SU-DHL-6 (cell line): Measurements from ENCODE around the gene GABRA4.

Source experiments
- H2AFZ ChIP-seq: fragments of 200-600 bp; sonication (generic); 2 replicates; pipeline ENCODE4 v1.6.1; 2014; ENCODE audit warnings: low read depth, mild to moderate bottlenecking, moderate library complexity, mixed read lengths, antibody characterized with exemption, low read length; ENCODE audit not compliant: severe bottlenecking
- H3F3A ChIP-seq: fragments of 200-600 bp; shearing (Covaris generic); 2 replicates; pipeline ENCODE4 v1.6.0; 2016; ENCODE audit warnings: antibody characterized with exemption, mild to moderate bottlenecking; ENCODE audit not compliant: insufficient read depth
- H3K27ac ChIP-seq: fragments of 200-600 bp; sonication (generic); 2 replicates; pipeline ENCODE4 v1.5.1; 2016; ENCODE audit warnings: low read depth, mild to moderate bottlenecking, low read length, moderate library complexity, mixed read lengths
- H3K27me3 ChIP-seq: fragments of 200-600 bp; sonication (generic), shearing (Covaris generic); 2 replicates; pipeline ENCODE4 v1.6.0; 2014; ENCODE audit warnings: mild to moderate bottlenecking, low read length
- H3K36me3 ChIP-seq: fragments of 200-600 bp; sonication (generic); 2 replicates; pipeline ENCODE4 v1.6.1; 2014; ENCODE audit warnings: mild to moderate bottlenecking, low read length, mixed read lengths
- H3K4me2 ChIP-seq: fragments of 300-600, 200-600 bp; shearing (Covaris generic), sonication (generic); 2 replicates; pipeline ENCODE4 v1.6.0; 2014; ENCODE audit warnings: low read length, low read depth, mild to moderate bottlenecking; ENCODE audit not compliant: poor library complexity, severe bottlenecking
- H3K4me3 ChIP-seq: fragments of 200-600 bp; sonication (generic); 2 replicates; pipeline ENCODE4 v1.5.1; 2014; ENCODE audit warnings: antibody characterized with exemption, low read length, mild to moderate bottlenecking, mixed read lengths; ENCODE audit not compliant: insufficient read depth, poor library complexity, severe bottlenecking
- H3K79me2 ChIP-seq: fragments of 200-600 bp; sonication (generic); 2 replicates; pipeline ENCODE4 v1.6.1; 2014; ENCODE audit warnings: mild to moderate bottlenecking, low read length, moderate library complexity; ENCODE audit not compliant: insufficient read depth
- H3K9ac ChIP-seq: fragments of 200-600 bp; sonication (generic); 2 replicates; pipeline ENCODE4 v1.7.0; 2014; ENCODE audit warnings: mild to moderate bottlenecking, low read length
- H3K9me2 ChIP-seq: fragments of 200-600 bp; sonication (generic); replicated peaks from 2 replicates; pipeline ENCODE4 v1.6.1; 2014; ENCODE audit warnings: low read length; ENCODE audit not compliant: insufficient read depth
- H3K9me3 ChIP-seq: fragments of 200-600 bp; sonication (generic); 2 replicates; pipeline ENCODE4 v1.6.1; 2014; ENCODE audit warnings: low read length, mixed read lengths; ENCODE audit not compliant: insufficient read depth
- H4K20me1 ChIP-seq: fragments of 200-600 bp; sonication (generic); 2 replicates; pipeline ENCODE4 v1.6.1; 2014; ENCODE audit warnings: low read depth, mild to moderate bottlenecking, antibody characterized with exemption, low read length, moderate library complexity, mixed read lengths
- EZH2phosphoT487 ChIP-seq: fragments of 200-600 bp; sonication (generic), shearing (Covaris generic); conservative IDR thresholded peaks from 2 replicates; pipeline ENCODE4 v1.6.1; 2018; ENCODE audit warnings: mild to moderate bottlenecking, antibody characterized with exemption, low read length, moderate library complexity, mixed read lengths
- TF ChIP-seq, protein P1 (sequence below): fragments of 200-600 bp; sonication (generic); IDR thresholded peaks from one replicate; pipeline ENCODE4 v1.5.1; 2017; ENCODE audit warnings: antibody characterized with exemption, mild to moderate bottlenecking, low read length, moderate library complexity; ENCODE audit not compliant: insufficient read depth, poor library complexity, severe bottlenecking

The GABRA4 gene

DNA sequence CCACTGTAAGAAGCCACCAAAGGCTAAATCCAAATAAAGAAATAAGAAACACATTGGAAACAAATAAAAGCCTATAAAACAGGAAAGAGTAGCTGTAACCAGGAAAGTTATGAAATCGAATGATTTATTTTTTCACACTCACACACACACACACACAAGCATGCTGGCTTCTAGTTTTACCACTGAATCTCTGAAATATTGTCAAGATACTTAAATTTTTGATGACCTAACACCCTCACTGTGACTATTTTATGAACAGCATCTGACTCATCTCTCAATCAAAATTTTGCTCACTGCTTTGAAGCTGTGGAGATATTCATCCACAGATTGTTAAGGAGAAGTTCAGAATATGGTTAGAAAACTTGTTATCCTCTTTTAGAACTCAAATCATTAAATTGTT lies 24.1 kb upstream of the GABRA4 start:
- H3K36me3 ChIP-seq, result no peaks in the 10 kb centered on the region
- H3K79me2 ChIP-seq, result no peaks in the 10 kb centered on the region
- H3K27ac ChIP-seq, result no peak overlapping the region
- no peak overlapping the region for H3K4me2 ChIP-seq
- no peaks in the 10 kb centered on the region for H4K20me1 ChIP-seq
- H2AFZ ChIP-seq, result no peak overlapping the region
- H3K27me3 ChIP-seq, result no peaks in the 10 kb centered on the region
- no peak overlapping the region for H3K4me3 ChIP-seq
- no peaks in the 10 kb centered on the region for H3K9me2 ChIP-seq
- no peaks in the 10 kb centered on the region for H3K9me3 ChIP-seq
- H3F3A ChIP-seq, result no peaks in the 10 kb centered on the region
- TF ChIP-seq, protein P1, sequence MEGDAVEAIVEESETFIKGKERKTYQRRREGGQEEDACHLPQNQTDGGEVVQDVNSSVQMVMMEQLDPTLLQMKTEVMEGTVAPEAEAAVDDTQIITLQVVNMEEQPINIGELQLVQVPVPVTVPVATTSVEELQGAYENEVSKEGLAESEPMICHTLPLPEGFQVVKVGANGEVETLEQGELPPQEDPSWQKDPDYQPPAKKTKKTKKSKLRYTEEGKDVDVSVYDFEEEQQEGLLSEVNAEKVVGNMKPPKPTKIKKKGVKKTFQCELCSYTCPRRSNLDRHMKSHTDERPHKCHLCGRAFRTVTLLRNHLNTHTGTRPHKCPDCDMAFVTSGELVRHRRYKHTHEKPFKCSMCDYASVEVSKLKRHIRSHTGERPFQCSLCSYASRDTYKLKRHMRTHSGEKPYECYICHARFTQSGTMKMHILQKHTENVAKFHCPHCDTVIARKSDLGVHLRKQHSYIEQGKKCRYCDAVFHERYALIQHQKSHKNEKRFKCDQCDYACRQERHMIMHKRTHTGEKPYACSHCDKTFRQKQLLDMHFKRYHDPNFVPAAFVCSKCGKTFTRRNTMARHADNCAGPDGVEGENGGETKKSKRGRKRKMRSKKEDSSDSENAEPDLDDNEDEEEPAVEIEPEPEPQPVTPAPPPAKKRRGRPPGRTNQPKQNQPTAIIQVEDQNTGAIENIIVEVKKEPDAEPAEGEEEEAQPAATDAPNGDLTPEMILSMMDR, result no peak
- no peak for TF ChIP-seq EZH2phosphoT487
- H3K9ac ChIP-seq, result no peak overlapping the region

DNA sequence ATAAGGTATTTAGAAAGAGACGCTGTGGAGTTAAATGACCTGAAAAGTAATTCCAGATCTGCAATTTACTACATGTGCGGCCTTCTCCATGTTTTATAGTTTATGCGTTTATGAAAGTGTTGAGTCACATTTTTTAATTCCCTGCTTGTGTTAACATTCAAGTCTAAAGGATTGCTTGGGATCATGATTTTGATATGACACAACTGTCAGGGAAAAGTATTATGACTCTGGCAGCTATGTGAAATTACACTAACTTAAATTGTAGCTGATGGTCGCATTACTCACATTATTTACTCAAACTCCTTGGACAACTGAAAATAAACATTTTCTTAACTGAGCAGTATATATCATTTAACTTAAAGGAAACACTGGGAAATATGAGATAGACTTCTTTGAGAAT lies 23.7 kb upstream of the GABRA4 start:
- no peak for TF ChIP-seq EZH2phosphoT487
- TF ChIP-seq, protein P1, result no peak
- Histone ChIP-seq H3K9me3 (no peaks in the 10 kb centered on the region), H3K27ac (no peak overlapping the region), H4K20me1 (no peaks in the 10 kb centered on the region), H3K9ac (no peak overlapping the region), H3K9me2 (no peaks in the 10 kb centered on the region), H3K4me3 (no peak overlapping the region), H3F3A (no peaks in the 10 kb centered on the region), H3K4me2 (no peak overlapping the region), H3K79me2 (no peaks in the 10 kb centered on the region), H3K27me3 (no peaks in the 10 kb centered on the region), H3K36me3 (no peaks in the 10 kb centered on the region), H2AFZ (no peak overlapping the region)

DNA sequence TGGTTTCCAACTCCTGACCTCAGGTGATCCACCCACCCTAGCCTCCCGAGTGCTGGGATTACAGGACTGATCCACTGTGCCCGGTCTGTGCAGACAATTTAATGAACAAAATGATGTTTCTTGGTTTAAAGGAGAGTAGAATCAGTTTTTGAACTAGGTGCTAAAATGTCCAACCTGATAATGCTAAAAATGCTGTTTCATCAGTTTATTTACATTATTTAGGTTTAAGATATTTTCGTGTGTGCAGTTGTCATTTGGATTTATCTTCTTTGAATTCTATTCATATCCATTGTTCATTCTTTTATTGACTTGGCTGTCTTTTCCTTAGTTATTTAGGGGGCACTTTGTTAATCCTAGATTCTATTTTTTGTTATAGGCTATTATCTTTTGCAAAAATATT lies 20.0 kb upstream of the GABRA4 start:
- no peaks in the 10 kb centered on the region for H3K36me3 ChIP-seq
- H4K20me1 ChIP-seq, result no peaks in the 10 kb centered on the region
- H3F3A ChIP-seq, result no peaks in the 10 kb centered on the region
- H3K27ac ChIP-seq, result no peak overlapping the region
- no peak overlapping the region for H2AFZ ChIP-seq
- H3K4me2 ChIP-seq, result no peak overlapping the region
- H3K9me2 ChIP-seq, result no peaks in the 10 kb centered on the region
- no peaks in the 10 kb centered on the region for H3K27me3 ChIP-seq
- no peaks in the 10 kb centered on the region for H3K79me2 ChIP-seq
- no peak overlapping the region for H3K9ac ChIP-seq
- H3K9me3 ChIP-seq, result no peaks in the 10 kb centered on the region
- no peak overlapping the region for H3K4me3 ChIP-seq
- TF ChIP-seq, protein P1, result no peak
- TF ChIP-seq EZH2phosphoT487, result no peak
